CD4-positive, alpha-beta T cell treated with Interleukin-4 for 4 hours (primary cell): ENCODE results near the gene APOA1.

Source experiments
- DNase-seq: peaks from one replicate; pipeline ENCODE4 v3.0.0-alpha.2; 2020

Gene APOA1

DNA sequence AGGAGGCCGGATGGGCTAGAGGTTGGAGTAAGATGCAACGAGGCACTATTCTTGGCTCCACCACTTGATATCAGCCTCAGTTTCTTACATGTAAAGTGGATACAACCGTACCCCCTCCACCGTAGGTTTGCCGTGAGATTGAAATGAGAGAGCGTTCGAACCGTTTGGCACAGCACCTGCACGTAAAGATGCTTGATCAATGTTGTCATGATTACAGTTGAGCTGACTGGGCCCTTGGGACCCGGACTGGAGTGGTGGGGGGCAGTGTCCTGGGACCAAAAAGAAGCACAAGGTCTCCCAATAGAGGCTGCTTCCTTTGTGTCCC lies 4.0 kb downstream of the APOA1 start:
- DNase-seq: no peak

- DNase-seq: no peak
Measured at GRCh38 chr11:116832350-116833290, 4.8 kb downstream of the APOA1 start.

DNA sequence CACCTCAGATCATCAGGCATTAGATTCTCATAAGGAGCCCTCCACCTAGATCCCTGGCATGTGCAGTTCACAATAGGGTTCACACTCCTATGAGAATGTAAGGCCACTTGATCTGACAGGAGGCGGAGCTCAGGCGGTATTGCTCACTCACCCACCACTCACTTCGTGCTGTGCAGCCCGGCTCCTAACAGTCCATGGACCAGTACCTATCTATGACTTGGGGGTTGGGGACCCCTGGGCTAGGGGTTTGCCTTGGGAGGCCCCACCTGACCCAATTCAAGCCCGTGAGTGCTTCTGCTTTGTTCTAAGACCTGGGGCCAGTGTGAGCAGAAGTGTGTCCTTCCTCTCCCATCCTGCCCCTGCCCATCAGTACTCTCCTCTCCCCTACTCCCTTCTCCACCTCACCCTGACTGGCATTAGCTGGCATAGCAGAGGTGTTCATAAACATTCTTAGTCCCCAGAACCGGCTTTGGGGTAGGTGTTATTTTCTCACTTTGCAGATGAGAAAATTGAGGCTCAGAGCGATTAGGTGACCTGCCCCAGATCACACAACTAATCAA lies 5.6 kb downstream of the APOA1 start:
- DNase-seq: no peak

DNA sequence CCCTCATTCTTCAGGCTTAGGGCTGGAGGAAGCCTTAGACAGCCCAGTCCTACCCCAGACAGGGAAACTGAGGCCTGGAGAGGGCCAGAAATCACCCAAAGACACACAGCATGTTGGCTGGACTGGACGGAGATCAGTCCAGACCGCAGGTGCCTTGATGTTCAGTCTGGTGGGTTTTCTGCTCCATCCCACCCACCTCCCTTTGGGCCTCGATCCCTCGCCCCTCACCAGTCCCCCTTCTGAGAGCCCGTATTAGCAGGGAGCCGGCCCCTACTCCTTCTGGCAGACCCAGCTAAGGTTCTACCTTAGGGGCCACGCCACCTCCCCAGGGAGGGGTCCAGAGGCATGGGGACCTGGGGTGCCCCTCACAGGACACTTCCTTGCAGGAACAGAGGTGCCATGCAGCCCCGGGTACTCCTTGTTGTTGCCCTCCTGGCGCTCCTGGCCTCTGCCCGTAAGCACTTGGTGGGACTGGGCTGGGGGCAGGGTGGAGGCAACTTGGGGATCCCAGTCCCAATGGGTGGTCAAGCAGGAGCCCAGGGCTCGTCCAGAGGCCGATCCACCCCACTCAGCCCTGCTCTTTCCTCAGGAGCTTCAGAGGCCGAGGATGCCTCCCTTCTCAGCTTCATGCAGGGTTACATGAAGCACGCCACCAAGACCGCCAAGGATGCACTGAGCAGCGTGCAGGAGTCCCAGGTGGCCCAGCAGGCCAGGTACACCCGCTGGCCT lies 7.1 kb downstream of the APOA1 start:
- DNase-seq: no peak

DNA sequence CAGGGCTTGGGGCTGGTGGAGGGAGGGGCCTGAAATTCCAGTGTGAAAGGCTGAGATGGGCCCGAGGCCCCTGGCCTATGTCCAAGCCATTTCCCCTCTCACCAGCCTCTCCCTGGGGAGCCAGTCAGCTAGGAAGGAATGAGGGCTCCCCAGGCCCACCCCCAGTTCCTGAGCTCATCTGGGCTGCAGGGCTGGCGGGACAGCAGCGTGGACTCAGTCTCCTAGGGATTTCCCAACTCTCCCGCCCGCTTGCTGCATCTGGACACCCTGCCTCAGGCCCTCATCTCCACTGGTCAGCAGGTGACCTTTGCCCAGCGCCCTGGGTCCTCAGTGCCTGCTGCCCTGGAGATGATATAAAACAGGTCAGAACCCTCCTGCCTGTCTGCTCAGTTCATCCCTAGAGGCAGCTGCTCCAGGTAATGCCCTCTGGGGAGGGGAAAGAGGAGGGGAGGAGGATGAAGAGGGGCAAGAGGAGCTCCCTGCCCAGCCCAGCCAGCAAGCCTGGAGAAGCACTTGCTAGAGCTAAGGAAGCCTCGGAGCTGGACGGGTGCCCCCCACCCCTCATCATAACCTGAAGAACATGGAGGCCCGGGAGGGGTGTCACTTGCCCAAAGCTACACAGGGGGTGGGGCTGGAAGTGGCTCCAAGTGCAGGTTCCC lies 7.8 kb downstream of the APOA1 start, which contains the start of gene APOC3:
TSS of gene APOC3 (plus strand) at position 383 of the 659 bp plus-strand sequence. CDS start 676 bp downstream, outside the sequence.
- no peak for DNase-seq

DNA sequence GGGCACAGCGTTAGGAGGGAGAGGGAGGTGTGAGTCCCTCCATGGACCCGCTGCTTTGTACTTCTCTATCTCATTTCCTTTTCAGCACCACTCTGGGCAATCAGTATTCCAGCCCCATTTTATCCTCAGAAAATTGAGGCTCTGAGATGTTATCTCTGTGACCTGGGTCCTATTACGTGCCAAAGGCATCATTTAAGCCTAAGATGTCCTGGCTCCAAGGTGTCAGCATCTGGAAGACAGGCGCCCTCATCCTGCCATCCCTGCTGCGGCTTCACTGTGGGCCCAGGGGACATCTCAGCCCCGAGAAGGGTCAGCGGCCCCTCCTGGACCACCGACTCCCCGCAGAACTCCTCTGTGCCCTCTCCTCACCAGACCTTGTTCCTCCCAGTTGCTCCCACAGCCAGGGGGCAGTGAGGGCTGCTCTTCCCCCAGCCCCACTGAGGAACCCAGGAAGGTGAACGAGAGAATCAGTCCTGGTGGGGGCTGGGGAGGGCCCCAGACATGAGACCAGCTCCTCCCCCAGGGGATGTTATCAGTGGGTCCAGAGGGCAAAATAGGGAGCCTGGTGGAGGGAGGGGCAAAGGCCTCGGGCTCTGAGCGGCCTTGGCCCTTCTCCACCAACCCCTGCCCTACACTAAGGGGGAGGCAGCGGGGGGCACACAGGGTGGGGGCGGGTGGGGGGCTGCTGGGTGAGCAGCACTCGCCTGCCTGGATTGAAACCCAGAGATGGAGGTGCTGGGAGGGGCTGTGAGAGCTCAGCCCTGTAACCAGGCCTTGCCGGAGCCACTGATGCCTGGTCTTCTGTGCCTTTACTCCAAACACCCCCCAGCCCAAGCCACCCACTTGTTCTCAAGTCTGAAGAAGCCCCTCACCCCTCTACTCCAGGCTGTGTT lies 8.5 kb downstream of the APOA1 start:
- no peak for DNase-seq

- DNase-seq: no peak
Measured at GRCh38 chr11:116827461-116827860, 10.0 kb downstream of the APOA1 start.

DNA sequence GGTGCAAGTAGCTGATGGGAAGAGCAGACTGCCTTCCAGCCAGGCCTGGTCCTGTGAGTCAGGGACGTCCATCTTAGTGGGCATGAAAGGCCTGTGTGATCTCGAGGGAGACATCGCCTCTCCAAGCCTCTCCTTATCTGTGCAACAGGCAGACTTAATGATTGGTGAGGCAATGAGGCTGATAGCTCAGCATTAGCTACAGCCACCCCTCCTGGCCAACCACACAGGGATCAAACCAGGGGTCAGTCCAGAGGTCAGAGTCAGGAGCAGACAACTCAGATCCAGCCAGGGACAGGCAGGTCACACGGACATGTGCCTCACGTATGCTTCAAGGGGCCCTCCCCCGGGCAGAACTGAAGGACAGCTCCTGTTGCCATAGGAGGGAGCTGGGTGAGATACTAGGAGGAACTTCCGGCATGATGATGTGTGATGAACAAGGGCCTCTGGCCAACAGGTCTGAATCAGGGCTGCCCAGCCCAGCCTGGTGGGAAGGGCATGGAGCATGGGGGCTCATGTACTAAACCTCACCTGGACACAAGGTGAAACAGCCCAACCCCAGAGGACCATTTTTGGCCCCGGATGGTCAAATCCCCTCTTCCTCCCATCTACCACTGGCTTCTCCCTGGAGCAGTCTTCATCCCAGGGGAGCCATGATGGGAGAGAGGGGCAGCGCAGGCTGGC lies 10.5 kb downstream of the APOA1 start:
- DNase-seq: no peak

GRCh38 chr11:116825854-116826750 lies 11.3 kb downstream of the APOA1 start:
- no peak for DNase-seq

- no peak for DNase-seq
Measured at GRCh38 chr11:116825434-116825833, 12.0 kb downstream of the APOA1 start.

GRCh38 chr11:116823031-116823843 lies 14.2 kb downstream of the APOA1 start, which contains the start of gene APOA4:
Gene APOA4, minus strand, starts transcription at chr11:116823304. Its CDS starts 113 bp downstream, at chr11:116823191.
- no peak for DNase-seq

GRCh38 chr11:116822575-116822974 lies 14.8 kb downstream of the APOA1 start:
- no peak for DNase-seq

- DNase-seq: no peak
Measured at GRCh38 chr11:116821050-116821918, 16.1 kb downstream of the APOA1 start.

DNA sequence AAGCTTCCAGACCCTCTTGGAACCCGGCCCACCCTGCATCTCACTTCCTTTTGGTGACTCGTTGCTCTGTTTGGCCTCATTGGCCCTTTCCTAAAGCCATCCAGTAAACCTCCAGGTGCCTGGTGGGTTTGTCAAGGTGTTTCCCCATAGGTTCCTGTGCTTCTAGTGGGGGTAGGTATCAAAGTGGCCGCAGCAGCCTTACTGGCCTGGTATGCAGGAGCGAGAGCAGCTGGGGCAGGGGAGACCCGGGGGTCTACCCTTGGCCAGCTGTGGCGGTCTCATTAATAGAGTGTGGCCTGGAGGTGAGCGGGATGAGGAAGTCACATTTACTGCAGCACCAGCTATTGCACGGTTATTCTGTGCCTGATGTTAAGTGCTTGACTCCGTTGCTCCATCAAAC lies 18.4 kb downstream of the APOA1 start:
- no peak for DNase-seq

DNA sequence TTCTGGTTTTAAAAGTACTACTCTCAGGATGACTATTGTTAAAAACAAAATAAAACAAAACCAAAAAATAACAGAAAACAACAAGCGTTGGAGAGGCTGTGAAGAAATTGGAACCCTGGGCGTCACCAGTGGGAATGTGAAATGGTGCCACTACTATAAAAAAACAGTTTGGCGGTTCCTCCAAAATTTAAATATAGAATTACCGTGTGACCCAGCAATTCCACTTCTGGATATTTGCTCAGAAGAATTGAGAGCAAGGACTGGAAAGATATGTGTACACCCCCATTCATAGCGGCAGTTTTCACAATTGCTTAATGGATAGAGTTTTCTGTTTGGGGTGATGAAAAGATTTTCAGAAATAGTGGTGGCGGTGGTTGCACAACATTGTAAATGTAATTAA lies 22.9 kb downstream of the APOA1 start:
- DNase-seq: no peak

- DNase-seq: no peak
Measured at GRCh38 chr11:116813781-116814471, 23.5 kb downstream of the APOA1 start.

GRCh38 chr11:116813170-116813569 lies 24.3 kb downstream of the APOA1 start:
- DNase-seq: no peak

DNA sequence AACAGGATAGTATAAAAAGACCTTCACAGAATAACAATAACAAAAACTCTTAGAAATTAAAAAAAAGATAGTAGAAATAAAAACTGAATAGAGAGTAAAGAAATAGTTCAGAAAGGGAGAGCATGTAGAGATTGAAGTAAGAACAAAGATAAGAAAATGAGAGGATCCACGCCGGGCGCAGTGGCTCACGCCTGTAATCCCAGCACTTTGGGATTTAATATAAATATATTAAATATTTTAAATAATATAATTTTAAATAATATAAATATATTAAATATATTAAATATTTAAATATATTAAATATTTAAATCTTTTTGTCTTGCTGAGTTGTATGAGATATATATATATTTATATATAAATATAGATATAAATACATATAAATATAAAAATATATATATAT lies 25.3 kb downstream of the APOA1 start:
- no peak for DNase-seq
